Measurements from ENCODE around the gene GPC6.

GPC6 gene

GRCh38 chr13:93296584-93296983 lies 70.0 kb downstream of the GPC6 start:
- no peak overlapping the region for H2AFZ ChIP-seq (ENCODE audit: low read depth, low read length)
- H3K4me3 ChIP-seq (ENCODE audit: low read length), result no peak overlapping the region
- H3K27ac ChIP-seq (ENCODE audit: low read length), result no peak overlapping the region
- no peaks in the 10 kb centered on the region for H4K20me1 ChIP-seq (ENCODE audit: insufficient read depth, low read length)
- peaks cover 11% of the 10 kb centered on the region for H3K4me1 ChIP-seq (ENCODE audit: low read length)
- no peak overlapping the region for H3K9ac ChIP-seq (ENCODE audit: low read length)
- H3K9me3 ChIP-seq (ENCODE audit: insufficient read depth, low read length), result no peaks in the 10 kb centered on the region
- H3K4me2 ChIP-seq (ENCODE audit: low read length), result no peak overlapping the region
- TF ChIP-seq CTCF (IDR thresholded peaks at IDR 0.05; ENCODE audit: low read depth, low read length) (no peak), EZH2phosphoT487 (IDR thresholded peaks at IDR 0.05; ENCODE audit: low read depth) (no peak)
- H3K36me3 ChIP-seq (replicated peaks; ENCODE audit: low read depth, low read length), result no peaks in the 10 kb centered on the region
- H3K79me2 ChIP-seq (ENCODE audit: low read length), result no peaks in the 10 kb centered on the region
- H3K27me3 ChIP-seq (ENCODE audit: low read depth, low read length), result no peaks in the 10 kb centered on the region

- Histone ChIP-seq H3K4me3 (ENCODE audit: low read length) (no peak overlapping the region), H3K9me3 (ENCODE audit: insufficient read depth, low read length) (no peaks in the 10 kb centered on the region), H3K9ac (ENCODE audit: low read length) (no peak overlapping the region), H3K4me2 (ENCODE audit: low read length) (no peak overlapping the region), H3K27me3 (ENCODE audit: low read depth, low read length) (no peaks in the 10 kb centered on the region), H2AFZ (ENCODE audit: low read depth, low read length) (no peak overlapping the region), H3K27ac (ENCODE audit: low read length) (no peak overlapping the region), H3K36me3 (replicated peaks; ENCODE audit: low read depth, low read length) (no peaks in the 10 kb centered on the region), H3K79me2 (ENCODE audit: low read length) (no peaks in the 10 kb centered on the region), H3K4me1 (ENCODE audit: low read length) (peaks cover 3% of the 10 kb centered on the region), H4K20me1 (ENCODE audit: insufficient read depth, low read length) (no peaks in the 10 kb centered on the region)
- TF ChIP-seq EZH2phosphoT487 (IDR thresholded peaks at IDR 0.05; ENCODE audit: low read depth), result no peak
- TF ChIP-seq CTCF (IDR thresholded peaks at IDR 0.05; ENCODE audit: low read depth, low read length), result no peak
Measured at GRCh38 chr13:93298713-93299112, 72.1 kb downstream of the GPC6 start.

DNA sequence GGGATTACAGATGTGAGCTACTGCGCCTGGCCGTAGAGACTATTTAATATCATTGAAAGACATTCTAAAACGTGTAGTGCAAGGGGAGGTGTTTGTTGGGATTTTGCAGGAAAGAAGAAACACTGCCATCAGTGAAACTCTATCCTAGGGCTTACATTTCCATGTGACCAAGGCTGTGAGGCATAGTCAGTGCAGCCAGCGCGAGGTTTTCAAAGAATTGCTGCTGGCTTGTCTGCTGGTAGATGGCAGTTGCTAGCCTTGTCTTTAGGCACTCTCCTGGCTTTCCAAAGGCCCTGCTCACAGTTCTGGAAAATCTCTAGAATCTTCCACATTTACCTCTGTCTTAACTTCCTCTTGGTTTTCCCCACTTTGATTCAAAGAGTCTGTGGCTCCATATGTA lies 77.5 kb downstream of the GPC6 start:
- no peaks in the 10 kb centered on the region for H3K36me3 ChIP-seq (replicated peaks; ENCODE audit: low read depth, low read length)
- H3K27ac ChIP-seq (ENCODE audit: low read length), result no peak overlapping the region
- no peak overlapping the region for H3K4me3 ChIP-seq (ENCODE audit: low read length)
- H3K4me1 ChIP-seq (ENCODE audit: low read length), result no peaks in the 10 kb centered on the region
- H3K9me3 ChIP-seq (ENCODE audit: insufficient read depth, low read length), result no peaks in the 10 kb centered on the region
- H3K4me2 ChIP-seq (ENCODE audit: low read length), result no peak overlapping the region
- no peaks in the 10 kb centered on the region for H4K20me1 ChIP-seq (ENCODE audit: insufficient read depth, low read length)
- H2AFZ ChIP-seq (ENCODE audit: low read depth, low read length), result no peak overlapping the region
- no peak for TF ChIP-seq EZH2phosphoT487 (IDR thresholded peaks at IDR 0.05; ENCODE audit: low read depth)
- TF ChIP-seq CTCF (IDR thresholded peaks at IDR 0.05; ENCODE audit: low read depth, low read length), result no peak
- H3K79me2 ChIP-seq (ENCODE audit: low read length), result no peaks in the 10 kb centered on the region
- no peak overlapping the region for H3K9ac ChIP-seq (ENCODE audit: low read length)
- H3K27me3 ChIP-seq (ENCODE audit: low read depth, low read length), result no peaks in the 10 kb centered on the region

DNA sequence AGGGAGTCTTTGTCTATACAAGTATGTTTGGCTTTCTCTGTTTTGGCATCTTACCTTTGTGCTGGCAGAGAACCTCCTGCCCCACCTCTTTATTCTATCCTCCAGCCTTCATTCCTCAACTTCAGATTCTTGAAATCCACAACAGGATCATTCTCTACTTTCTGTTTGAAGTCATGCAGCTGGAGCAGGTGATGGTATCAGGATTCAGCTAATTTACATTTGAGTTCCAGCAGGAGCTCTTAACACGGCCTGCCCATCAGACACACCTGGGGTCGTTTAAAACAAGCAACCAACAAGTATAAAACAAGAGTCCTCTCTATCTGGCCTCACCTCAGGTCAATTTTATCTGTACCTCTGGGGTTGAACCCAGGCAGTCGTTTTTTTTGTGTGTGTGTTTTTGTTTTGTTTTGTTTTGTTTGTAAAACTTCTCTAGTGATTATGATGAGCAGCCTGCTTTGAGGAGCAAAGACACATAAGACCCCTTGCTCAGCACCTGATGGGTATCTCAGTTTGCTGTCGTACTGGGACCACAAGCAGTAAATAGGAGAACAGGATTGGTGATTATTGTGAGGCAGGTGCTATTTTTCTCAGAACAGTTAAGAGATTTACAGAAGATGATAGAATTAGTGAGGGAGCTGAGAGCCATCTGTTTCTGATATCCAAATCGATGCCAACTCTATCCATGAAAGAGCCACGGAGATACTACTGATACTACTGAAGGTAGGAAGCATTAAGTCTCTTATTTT lies 78.4 kb downstream of the GPC6 start:
- Histone ChIP-seq H3K27ac (ENCODE audit: low read length) (no peak overlapping the region), H3K4me1 (ENCODE audit: low read length) (no peaks in the 10 kb centered on the region), H2AFZ (ENCODE audit: low read depth, low read length) (no peak overlapping the region), H3K27me3 (ENCODE audit: low read depth, low read length) (no peaks in the 10 kb centered on the region), H3K4me2 (ENCODE audit: low read length) (no peak overlapping the region), H4K20me1 (ENCODE audit: insufficient read depth, low read length) (no peaks in the 10 kb centered on the region), H3K36me3 (replicated peaks; ENCODE audit: low read depth, low read length) (no peaks in the 10 kb centered on the region), H3K4me3 (ENCODE audit: low read length) (no peak overlapping the region), H3K9ac (ENCODE audit: low read length) (no peak overlapping the region), H3K79me2 (ENCODE audit: low read length) (no peaks in the 10 kb centered on the region), H3K9me3 (ENCODE audit: insufficient read depth, low read length) (no peaks in the 10 kb centered on the region)
- TF ChIP-seq EZH2phosphoT487 (IDR thresholded peaks at IDR 0.05; ENCODE audit: low read depth), result no peak
- no peak for TF ChIP-seq CTCF (IDR thresholded peaks at IDR 0.05; ENCODE audit: low read depth, low read length)
